ENCODE measurements around the gene BABAM1. TPM values are rescaled to one million over a fixed set of nuclear protein-coding genes. Genes with fewer than 3 reads are reported as not detected.

The BABAM1 gene
- total RNA-seq, 1 experiment from 2014 or later = 93.3 TPM

- no peaks in the 10 kb centered on the region for H3K9me3 ChIP-seq (ENCODE audit: control insufficient read depth in 1 of 2, insufficient read depth in 1 of 2, low read depth in 1 of 2, low read length in 2 of 2)
- TF ChIP-seq SRF (IDR thresholded peaks at IDR 0.05; ENCODE audit: low read depth) = no peak
- POLR2A ChIA-PET = no interaction called here
- H3K27ac ChIP-seq (ENCODE audit: low read depth, low read length) = no peak overlapping the region
- H3K36me3 ChIP-seq (ENCODE audit: control insufficient read depth in 1 of 2, insufficient read depth in 2 of 2, low read length in 2 of 2) = no peaks in the 10 kb centered on the region
- CTCF ChIA-PET = interaction anchor here (1.0 kb wide), 1 partner anchor 12 kb away, joined by 4 read pairs; the partner anchor contains the start of gene BABAM1
- no peak overlapping the region for H3K4me2 ChIP-seq (ENCODE audit: low read length)
- DNase-seq (ENCODE audit: low read depth, low spot score) = no peak
- intact Hi-C loops (cut with micrococcal nuclease) = no loop called here
- no TSS peak for BruUV-seq (replicated peaks)
- no peak overlapping the region for H2AFZ ChIP-seq (ENCODE audit: low read depth, low read length, poor library complexity, severe bottlenecking)
- H3K9ac ChIP-seq (ENCODE audit: low read length) = no peak overlapping the region
- ATAC-seq = no peak
- no peaks in the 10 kb centered on the region for H3K9me2 ChIP-seq (ENCODE audit: insufficient read depth)
- no peak overlapping the region for H3K4me3 ChIP-seq (replicated peaks in 1 of 2; ENCODE audit: low read depth in 1 of 2, low read length in 2 of 2)
- peaks cover 2 to 11% of the 10 kb centered on the region in 2 experiments; a peak in 3 of 4 replicates for H3K4me1 ChIP-seq (ENCODE audit: control insufficient read depth in 1 of 2, insufficient read depth in 2 of 2, low read length in 2 of 2)
- no peaks in the 10 kb centered on the region for H4K20me1 ChIP-seq (ENCODE audit: insufficient read depth)
- RAD21 ChIA-PET (ENCODE audit: low non-redundant PET in 1 of 2, low total read pairs in 2 of 2, uncharacterized antibody in 2 of 2, unreplicated experiment in 2 of 2) = no interaction called here
- no peaks in the 10 kb centered on the region for H3K27me3 ChIP-seq (ENCODE audit: insufficient read depth, low read length)
- no peaks in the 10 kb centered on the region for H3K79me2 ChIP-seq (ENCODE audit: insufficient read depth, low read length)
These were observed 12.6 kb upstream of the BABAM1 start for GRCh38 chr19:17254636-17255035.

GRCh38 chr19:17255150-17255621 lies 12.1 kb upstream of the BABAM1 start:
- CTCF ChIA-PET = interaction anchor here (1.0 kb wide), 1 partner anchor 12 kb away, joined by 4 read pairs; the partner anchor contains the start of gene BABAM1
- no peak for TF ChIP-seq MAX (IDR thresholded peaks at IDR 0.05)
- no peak for TF ChIP-seq POLR2A (IDR thresholded peaks at IDR 0.05; ENCODE audit: borderline replicate concordance, extremely low read depth, insufficient read depth, insufficient read length)
- TF ChIP-seq ZBTB33 (IDR thresholded peaks at IDR 0.05; ENCODE audit: extremely low read depth, insufficient replicate concordance, low read length) = no peak
- TF ChIP-seq FOSL1 (IDR thresholded peaks at IDR 0.05; ENCODE audit: low read depth) = no peak
- TF ChIP-seq TCF7L2 (IDR thresholded peaks at IDR 0.05; ENCODE audit: borderline replicate concordance, extremely low read depth, insufficient read depth, insufficient read length) = no peak
- TF ChIP-seq ELF1 (IDR thresholded peaks at IDR 0.05; ENCODE audit: borderline replicate concordance, low read depth) = no peak
- TF ChIP-seq ZNF274 (IDR thresholded peaks at IDR 0.05; ENCODE audit: low read depth, low read length) = no peak
- no peak for TF ChIP-seq CTCF (IDR thresholded peaks at IDR 0.05 in 2 of 3, conservative IDR thresholded peaks at IDR 0.05 in 1 of 3; ENCODE audit: borderline replicate concordance in 1 of 3, insufficient read depth in 1 of 3, low read depth in 2 of 3, low read length in 2 of 3)
- TF ChIP-seq ATF3 (IDR thresholded peaks at IDR 0.05) = no peak
- TF ChIP-seq ZFX (IDR thresholded peaks at IDR 0.05) = no peak
- TF ChIP-seq EZH2 (IDR thresholded peaks at IDR 0.05) = no peak
- no peak for TF ChIP-seq CEBPB (IDR thresholded peaks at IDR 0.05; ENCODE audit: low read depth)

More at GRCh38 chr19:17255150-17255621, 12.1 kb upstream of the BABAM1 start:
- H3K4me3 ChIP-seq (replicated peaks in 1 of 2; ENCODE audit: low read depth in 1 of 2, low read length in 2 of 2) = no peak overlapping the region
- ATAC-seq = no peak
- H3K4me2 ChIP-seq (ENCODE audit: low read length) = no peak overlapping the region
- DNase-seq (ENCODE audit: low read depth, low spot score) = no peak
- H2AFZ ChIP-seq (ENCODE audit: low read depth, low read length, poor library complexity, severe bottlenecking) = no peak overlapping the region
- H3K27ac ChIP-seq (ENCODE audit: low read depth, low read length) = no peak overlapping the region
- H3K4me1 ChIP-seq (ENCODE audit: control insufficient read depth in 1 of 2, insufficient read depth in 2 of 2, low read length in 2 of 2) = peaks cover 0 to 5% of the 10 kb centered on the region in 2 experiments; a peak in 1 of 4 replicates
- intact Hi-C loops (cut with micrococcal nuclease) = no loop called here
- H4K20me1 ChIP-seq (ENCODE audit: insufficient read depth) = no peaks in the 10 kb centered on the region
- no peak overlapping the region for H3K9ac ChIP-seq (ENCODE audit: low read length)
- POLR2A ChIA-PET = no interaction called here
- RAD21 ChIA-PET (ENCODE audit: low non-redundant PET in 1 of 2, low total read pairs in 2 of 2, uncharacterized antibody in 2 of 2, unreplicated experiment in 2 of 2) = no interaction called here
- no peaks in the 10 kb centered on the region for H3K9me3 ChIP-seq (ENCODE audit: control insufficient read depth in 1 of 2, insufficient read depth in 1 of 2, low read depth in 1 of 2, low read length in 2 of 2)
- H3K79me2 ChIP-seq (ENCODE audit: insufficient read depth, low read length) = no peaks in the 10 kb centered on the region
- BruUV-seq (replicated peaks) = no TSS peak
- H3K27me3 ChIP-seq (ENCODE audit: insufficient read depth, low read length) = no peaks in the 10 kb centered on the region
- H3K9me2 ChIP-seq (ENCODE audit: insufficient read depth) = no peaks in the 10 kb centered on the region
- H3K36me3 ChIP-seq (ENCODE audit: control insufficient read depth in 1 of 2, insufficient read depth in 2 of 2, low read length in 2 of 2) = no peaks in the 10 kb centered on the region
